Mucosa of descending colon (tissue), 3 donors: ENCODE data around the gene PDGFD. TPM values are rescaled to one million over a fixed set of nuclear protein-coding genes. Genes with fewer than 3 reads are reported as not detected.

Source experiments
- ATAC-seq: fragments of 200-7000 bp; cut with Tn5 transposase; one replicate; pipeline ENCODE4 v1.9.1; 2020; ENCODE audit warnings: mild to moderate bottlenecking, moderate library complexity
- DNase-seq, 3 donors: peaks; one replicate each; pipeline ENCODE4 v3.0.0-alpha.2; 2020
- H3K36me3 ChIP-seq: fragments of 200-600 bp; one replicate; pipeline ENCODE4 v1.8.0; 2021; ENCODE audit warnings: low read depth, mild to moderate bottlenecking
- H3K4me1 ChIP-seq: fragments of 200-600 bp; one replicate; pipeline ENCODE4 v1.8.0; 2021; ENCODE audit warnings: low read depth, mild to moderate bottlenecking
- H3K4me3 ChIP-seq: fragments of 200-600 bp; one replicate; pipeline ENCODE4 v1.8.0; 2021; ENCODE audit warnings: mild to moderate bottlenecking
- H3K9me3 ChIP-seq: fragments of 200-600 bp; one replicate; pipeline ENCODE4 v1.8.0; 2021; ENCODE audit warnings: mild to moderate bottlenecking
- CTCF ChIP-seq: fragments of 200-600 bp; IDR thresholded peaks from one replicate; pipeline ENCODE4 v1.8.0; 2022; ENCODE audit warnings: antibody characterized with exemption, mild to moderate bottlenecking
- intact Hi-C, 2 donors: fragments of 100-400 bp; cut with DNase I in 1 of 2; cut with micrococcal nuclease in 1 of 2; formaldehyde crosslinking; loops; one replicate each; pipeline versions ENCODE4 v1.11.0 to v1.11.1; 2022; cut with DNase I, micrococcal nuclease
- total RNA-seq, 3 donors: library from RNA; stranded (reverse); fragmentation: NEBNext Ultra II Directional in 2 of 3; extraction: Animal tissue kit (Norgen Biotek cat#: 25700) in 2 of 3; gene quantifications; one replicate each; pipeline versions ENCODE4 v1.2.1 to v1.2.4, GENCODE V29; 2021 to 2023
- donor health status: DM: no; HTN: no; CAD: no; lungs with moderate emphysema.
- donor health status: DM: no; HTN: no; CAD: no.
- donor health status: DM: no; HTN: yes; CAD: no.

The PDGFD gene
- total RNA-seq, 3 donors from 2014 or later = 3.4 to 6.9 (median 5.7) TPM

- intact Hi-C loops = no loop called here
- no peak overlapping the region for H3K4me3 ChIP-seq
- H3K36me3 ChIP-seq = no peaks in the 10 kb centered on the region
- H3K9me3 ChIP-seq = no peaks in the 10 kb centered on the region
- no peak for DNase-seq
- TF ChIP-seq CTCF = no peak
- no peak for ATAC-seq
- no peaks in the 10 kb centered on the region for H3K4me1 ChIP-seq
Observed at GRCh38 chr11:104078245-104078644, 85.7 kb downstream of the PDGFD start.

- TF ChIP-seq CTCF = no peak
- H3K9me3 ChIP-seq = no peaks in the 10 kb centered on the region
- H3K36me3 ChIP-seq = no peaks in the 10 kb centered on the region
- intact Hi-C loops = no loop called here
- H3K4me1 ChIP-seq = no peaks in the 10 kb centered on the region
- no peak for DNase-seq
- ATAC-seq = no peak
- H3K4me3 ChIP-seq = no peak overlapping the region
Observed at GRCh38 chr11:104076455-104076854, 87.5 kb downstream of the PDGFD start.

- no peak for ATAC-seq
- H3K9me3 ChIP-seq = no peaks in the 10 kb centered on the region
Observed at GRCh38 chr11:104075706-104076105, 88.2 kb downstream of the PDGFD start.

GRCh38 chr11:104075091-104075490, 88.9 kb downstream of the PDGFD start:
- intact Hi-C loops = no loop called here

More at GRCh38 chr11:104075706-104076105, 88.2 kb downstream of the PDGFD start:
- H3K4me3 ChIP-seq = no peak overlapping the region
- intact Hi-C loops = no loop called here
- no peak for TF ChIP-seq CTCF
- H3K4me1 ChIP-seq = no peaks in the 10 kb centered on the region
- H3K36me3 ChIP-seq = no peaks in the 10 kb centered on the region
- DNase-seq = no peak

GRCh38 chr11:104073950-104074705, 89.8 kb downstream of the PDGFD start:
- ATAC-seq (peak; percentile 49), DNase-seq (no peak)
- H3K9me3 ChIP-seq = no peaks in the 10 kb centered on the region
- no peak for TF ChIP-seq CTCF
- intact Hi-C loops = no loop called here
- no peaks in the 10 kb centered on the region for H3K4me1 ChIP-seq
- no peaks in the 10 kb centered on the region for H3K36me3 ChIP-seq
- H3K4me3 ChIP-seq = no peak overlapping the region

More at GRCh38 chr11:104075091-104075490, 88.9 kb downstream of the PDGFD start:
- no peak for TF ChIP-seq CTCF
- ATAC-seq (no peak), DNase-seq (no peak)
- no peaks in the 10 kb centered on the region for H3K9me3 ChIP-seq
- H3K4me3 ChIP-seq = no peak overlapping the region
- no peaks in the 10 kb centered on the region for H3K4me1 ChIP-seq
- no peaks in the 10 kb centered on the region for H3K36me3 ChIP-seq
